Measurements from ENCODE around the gene TAAR1. TPM values are rescaled to one million over a fixed set of nuclear protein-coding genes. Genes with fewer than 3 reads are reported as not detected.
"Not testable (repeated sequence)": the region's sequence is repeated elsewhere in the genome, so short reads cannot be mapped to it uniquely, and the experiment has no call there.

TAAR1 gene
- total RNA-seq (0.05 TPM), polyA plus RNA-seq (not detected)
- long read RNA-seq, donor 1, result 0 reads
- long read RNA-seq, donor 2, result 0 reads
- long read RNA-seq, donor 3, result 0 reads
- long read RNA-seq, donor 4, result 0 reads
- long read RNA-seq, donor 5, result 0 reads
- long read RNA-seq, donor 6, result 0 reads
- long read RNA-seq, donor 7, result 0 reads
- long read RNA-seq, donor 8, result 0 reads
- long read RNA-seq, donor 9, result 0 reads
- long read RNA-seq, donor 10, result 0 reads

GRCh38 chr6:132659082-132659481, at the start of gene TAAR1:
TSS of gene TAAR1 (minus strand) at chr6:132659182. CDS start at chr6:132646003, 13,179 bp downstream.
- no peak within 1 kb of the TSS for H3K27ac ChIP-seq (ENCODE audit: low read depth in 1 of 2, low read length in 1 of 2)
- DNase-seq (ENCODE audit: low read depth in 6 of 9, low spot score in 9 of 9), result no peak
- WGBS, result 98% methylated on average over 3 of the region's 3 CpGs

GRCh38 chr6:132708771-132709170, 49.8 kb upstream of the TAAR1 start:
- Histone ChIP-seq H3K4me3 (ENCODE audit: low read length in 2 of 2) (no peak overlapping the region), H3K9me3 (ENCODE audit: control insufficient read depth in 2 of 2, insufficient read depth in 1 of 2, low read length in 1 of 2) (no peaks in the 10 kb centered on the region), H3K4me1 (ENCODE audit: control insufficient read depth in 2 of 2, insufficient read depth in 2 of 2, low read length in 2 of 2) (no peaks in the 10 kb centered on the region), H3K27ac (ENCODE audit: low read depth in 1 of 2, low read length in 1 of 2) (no peak overlapping the region), H3K27me3 (ENCODE audit: control insufficient read depth in 2 of 2, insufficient read depth in 1 of 2, low read length in 1 of 2) (no peaks in the 10 kb centered on the region), H3K36me3 (ENCODE audit: control insufficient read depth in 2 of 2, insufficient read depth in 2 of 2, low read length in 1 of 2) (no peaks in the 10 kb centered on the region)
- 96% methylated on average over 3 of the region's 3 CpGs for WGBS
- DNase-seq (ENCODE audit: low read depth in 6 of 9, low spot score in 9 of 9), result no peak

More at GRCh38 chr6:132659082-132659481, at the start of gene TAAR1:
- Histone ChIP-seq H3K9me3 (ENCODE audit: control insufficient read depth in 2 of 2, insufficient read depth in 1 of 2, low read length in 1 of 2) (no peaks in the 10 kb centered on the region), H3K27me3 (ENCODE audit: control insufficient read depth in 2 of 2, insufficient read depth in 1 of 2, low read length in 1 of 2) (no peaks in the 10 kb centered on the region), H3K4me1 (ENCODE audit: control insufficient read depth in 2 of 2, insufficient read depth in 2 of 2, low read length in 2 of 2) (no peaks in the 10 kb centered on the region), H3K36me3 (ENCODE audit: control insufficient read depth in 2 of 2, insufficient read depth in 2 of 2, low read length in 1 of 2) (no peaks in the 10 kb centered on the region), H3K4me3 (ENCODE audit: low read length in 2 of 2) (no peak within 1 kb of the TSS)

- Histone ChIP-seq H3K4me1 (ENCODE audit: control insufficient read depth in 2 of 2, insufficient read depth in 2 of 2, low read length in 2 of 2) (no peaks in the 10 kb centered on the region), H3K9me3 (ENCODE audit: control insufficient read depth in 2 of 2, insufficient read depth in 1 of 2, low read length in 1 of 2) (no peaks in the 10 kb centered on the region), H3K4me3 (ENCODE audit: low read length in 2 of 2) (no peak overlapping the region), H3K27ac (ENCODE audit: low read depth in 1 of 2, low read length in 1 of 2) (no peak overlapping the region), H3K27me3 (ENCODE audit: control insufficient read depth in 2 of 2, insufficient read depth in 1 of 2, low read length in 1 of 2) (no peaks in the 10 kb centered on the region), H3K36me3 (ENCODE audit: control insufficient read depth in 2 of 2, insufficient read depth in 2 of 2, low read length in 1 of 2) (no peaks in the 10 kb centered on the region)
- DNase-seq (ENCODE audit: low read depth in 6 of 9, low spot score in 9 of 9), result no peak
Measured at GRCh38 chr6:132708002-132708401, 49.0 kb upstream of the TAAR1 start.

GRCh38 chr6:132706756-132707155, 47.8 kb upstream of the TAAR1 start:
- H3K4me1 ChIP-seq (ENCODE audit: control insufficient read depth in 2 of 2, insufficient read depth in 2 of 2, low read length in 2 of 2); H3K9me3 ChIP-seq (ENCODE audit: control insufficient read depth in 2 of 2, insufficient read depth in 1 of 2, low read length in 1 of 2); H3K4me3 ChIP-seq (ENCODE audit: low read length in 2 of 2); H3K27me3 ChIP-seq (ENCODE audit: control insufficient read depth in 2 of 2, insufficient read depth in 1 of 2, low read length in 1 of 2); H3K27ac ChIP-seq (ENCODE audit: low read depth in 1 of 2, low read length in 1 of 2); DNase-seq (ENCODE audit: low read depth in 6 of 9, low spot score in 9 of 9); H3K36me3 ChIP-seq (ENCODE audit: control insufficient read depth in 2 of 2, insufficient read depth in 2 of 2, low read length in 1 of 2): not testable (repeated sequence)
- 95% methylated on average over 4 of the region's 4 CpGs for WGBS

- no peaks in the 10 kb centered on the region for H3K27me3 ChIP-seq (ENCODE audit: control insufficient read depth in 2 of 2, insufficient read depth in 1 of 2, low read length in 1 of 2)
- H3K4me3 ChIP-seq (ENCODE audit: low read length in 2 of 2), result no peak overlapping the region
- no peaks in the 10 kb centered on the region for H3K4me1 ChIP-seq (ENCODE audit: control insufficient read depth in 2 of 2, insufficient read depth in 2 of 2, low read length in 2 of 2)
- H3K27ac ChIP-seq (ENCODE audit: low read depth in 1 of 2, low read length in 1 of 2), result no peak overlapping the region
- H3K9me3 ChIP-seq (ENCODE audit: control insufficient read depth in 2 of 2, insufficient read depth in 1 of 2, low read length in 1 of 2), result no peaks in the 10 kb centered on the region
- DNase-seq (ENCODE audit: low read depth in 6 of 9, low spot score in 9 of 9), result no peak
- no peaks in the 10 kb centered on the region for H3K36me3 ChIP-seq (ENCODE audit: control insufficient read depth in 2 of 2, insufficient read depth in 2 of 2, low read length in 1 of 2)
Measured at GRCh38 chr6:132703936-132704335, 45.0 kb upstream of the TAAR1 start.

GRCh38 chr6:132698608-132699007, 39.6 kb upstream of the TAAR1 start:
- H3K9me3 ChIP-seq (ENCODE audit: control insufficient read depth in 2 of 2, insufficient read depth in 1 of 2, low read length in 1 of 2), result no peaks in the 10 kb centered on the region
- DNase-seq (ENCODE audit: low read depth in 6 of 9, low spot score in 9 of 9), result no peak
- 86% methylated on average over 1 of the region's 1 CpG for WGBS

GRCh38 chr6:132695773-132696172, 36.8 kb upstream of the TAAR1 start:
- 47% methylated on average over 1 of the region's 1 CpG for WGBS
- Histone ChIP-seq H3K4me1 (ENCODE audit: control insufficient read depth in 2 of 2, insufficient read depth in 2 of 2, low read length in 2 of 2) (no peaks in the 10 kb centered on the region), H3K9me3 (ENCODE audit: control insufficient read depth in 2 of 2, insufficient read depth in 1 of 2, low read length in 1 of 2) (no peaks in the 10 kb centered on the region), H3K27me3 (ENCODE audit: control insufficient read depth in 2 of 2, insufficient read depth in 1 of 2, low read length in 1 of 2) (no peaks in the 10 kb centered on the region), H3K36me3 (ENCODE audit: control insufficient read depth in 2 of 2, insufficient read depth in 2 of 2, low read length in 1 of 2) (no peaks in the 10 kb centered on the region), H3K4me3 (ENCODE audit: low read length in 2 of 2) (no peak overlapping the region), H3K27ac (ENCODE audit: low read depth in 1 of 2, low read length in 1 of 2) (no peak overlapping the region)
- no peak for DNase-seq (ENCODE audit: low read depth in 6 of 9, low spot score in 9 of 9)

More at GRCh38 chr6:132698608-132699007, 39.6 kb upstream of the TAAR1 start:
- Histone ChIP-seq H3K27ac (ENCODE audit: low read depth in 1 of 2, low read length in 1 of 2) (no peak overlapping the region), H3K36me3 (ENCODE audit: control insufficient read depth in 2 of 2, insufficient read depth in 2 of 2, low read length in 1 of 2) (no peaks in the 10 kb centered on the region), H3K4me1 (ENCODE audit: control insufficient read depth in 2 of 2, insufficient read depth in 2 of 2, low read length in 2 of 2) (no peaks in the 10 kb centered on the region), H3K4me3 (ENCODE audit: low read length in 2 of 2) (no peak overlapping the region), H3K27me3 (ENCODE audit: control insufficient read depth in 2 of 2, insufficient read depth in 1 of 2, low read length in 1 of 2) (no peaks in the 10 kb centered on the region)

- H3K4me1 ChIP-seq (ENCODE audit: control insufficient read depth in 2 of 2, insufficient read depth in 2 of 2, low read length in 2 of 2), result no peaks in the 10 kb centered on the region
- H3K27me3 ChIP-seq (ENCODE audit: control insufficient read depth in 2 of 2, insufficient read depth in 1 of 2, low read length in 1 of 2), result no peaks in the 10 kb centered on the region
- H3K36me3 ChIP-seq (ENCODE audit: control insufficient read depth in 2 of 2, insufficient read depth in 2 of 2, low read length in 1 of 2), result no peaks in the 10 kb centered on the region
- WGBS, result 64% methylated on average over 3 of the region's 3 CpGs
- no peaks in the 10 kb centered on the region for H3K9me3 ChIP-seq (ENCODE audit: control insufficient read depth in 2 of 2, insufficient read depth in 1 of 2, low read length in 1 of 2)
- H3K4me3 ChIP-seq (ENCODE audit: low read length in 2 of 2), result no peak overlapping the region
- DNase-seq (ENCODE audit: low read depth in 6 of 9, low spot score in 9 of 9), result no peak
- no peak overlapping the region for H3K27ac ChIP-seq (ENCODE audit: low read depth in 1 of 2, low read length in 1 of 2)
Measured at GRCh38 chr6:132693478-132693877, 34.5 kb upstream of the TAAR1 start.

GRCh38 chr6:132690678-132691077, 31.7 kb upstream of the TAAR1 start:
- H3K4me3 ChIP-seq (ENCODE audit: low read length in 2 of 2), result no peak overlapping the region
- no peaks in the 10 kb centered on the region for H3K27me3 ChIP-seq (ENCODE audit: control insufficient read depth in 2 of 2, insufficient read depth in 1 of 2, low read length in 1 of 2)
- H3K36me3 ChIP-seq (ENCODE audit: control insufficient read depth in 2 of 2, insufficient read depth in 2 of 2, low read length in 1 of 2), result no peaks in the 10 kb centered on the region
- H3K27ac ChIP-seq (ENCODE audit: low read depth in 1 of 2, low read length in 1 of 2), result no peak overlapping the region
- DNase-seq (ENCODE audit: low read depth in 6 of 9, low spot score in 9 of 9), result no peak
- H3K4me1 ChIP-seq (ENCODE audit: control insufficient read depth in 2 of 2, insufficient read depth in 2 of 2, low read length in 2 of 2), result no peaks in the 10 kb centered on the region
- WGBS, result 97% methylated on average over 4 of the region's 4 CpGs
- H3K9me3 ChIP-seq (ENCODE audit: control insufficient read depth in 2 of 2, insufficient read depth in 1 of 2, low read length in 1 of 2), result no peaks in the 10 kb centered on the region

GRCh38 chr6:132687306-132687705, 28.3 kb upstream of the TAAR1 start:
- H3K4me3 ChIP-seq (ENCODE audit: low read length in 2 of 2), result no peak overlapping the region
- no peaks in the 10 kb centered on the region for H3K27me3 ChIP-seq (ENCODE audit: control insufficient read depth in 2 of 2, insufficient read depth in 1 of 2, low read length in 1 of 2)
- no peak for DNase-seq (ENCODE audit: low read depth in 6 of 9, low spot score in 9 of 9)
- H3K9me3 ChIP-seq (ENCODE audit: control insufficient read depth in 2 of 2, insufficient read depth in 1 of 2, low read length in 1 of 2), result no peaks in the 10 kb centered on the region
- H3K36me3 ChIP-seq (ENCODE audit: control insufficient read depth in 2 of 2, insufficient read depth in 2 of 2, low read length in 1 of 2), result no peaks in the 10 kb centered on the region
- no peak overlapping the region for H3K27ac ChIP-seq (ENCODE audit: low read depth in 1 of 2, low read length in 1 of 2)
- WGBS, result 94% methylated on average over 5 of the region's 5 CpGs
- no peaks in the 10 kb centered on the region for H3K4me1 ChIP-seq (ENCODE audit: control insufficient read depth in 2 of 2, insufficient read depth in 2 of 2, low read length in 2 of 2)

Data from thymus (tissue), 14 donors.